ENCODE measurements around the gene PRM3.

GRCh38 chr16:11309895-11310633 is 36.6 kb upstream of the PRM3 start:
- TF ChIP-seq CTCF (IDR thresholded peaks at IDR 0.05) (no peak), POLR2A (IDR thresholded peaks at IDR 0.05) (no peak), POLR2AphosphoS5 (IDR thresholded peaks at IDR 0.05) (no peak), EP300 (IDR thresholded peaks at IDR 0.05) (no peak)

Data from suprapubic skin (tissue), 4 donors.